GM12878 (cell line): ENCODE results near the gene PYGB.

Experiments used
- BRCA1 ChIP-seq: IDR thresholded peaks from 2 replicates; pipeline ENCODE4 v1.6.1; 2011; ENCODE audit warnings: low read depth, low read length, improper control_type of control experiment
- CREB1 ChIP-seq: IDR thresholded peaks from 2 replicates; pipeline ENCODE4 v1.6.1; 2012; ENCODE audit warnings: low read depth, mild to moderate bottlenecking, inconsistent platforms
- JUNB ChIP-seq: IDR thresholded peaks from 2 replicates; pipeline ENCODE4 v1.6.1; 2016; ENCODE audit warnings: antibody characterized with exemption, mild to moderate bottlenecking
- RAD21 ChIP-seq: IDR thresholded peaks from 2 replicates; pipeline ENCODE4 v1.6.1; 2011; ENCODE audit warnings: mild to moderate bottlenecking, low read depth, low read length, moderate library complexity; ENCODE audit not compliant: insufficient read depth
- STAT3 ChIP-seq: IDR thresholded peaks from 2 replicates; pipeline ENCODE4 v1.6.1; 2011; ENCODE audit warnings: low read depth, low read length, improper control_type of control experiment
- TF ChIP-seq, protein P1 (sequence below), 3 experiments: IDR thresholded peaks in 2 of 3; conservative IDR thresholded peaks in 1 of 3; 2 replicates each; pipeline ENCODE4 v1.5.1; 2011; ENCODE audit warnings: low read depth in 3 of 3, low read length in 3 of 3, mild to moderate bottlenecking in 3 of 3, control low read depth in 2 of 3, moderate library complexity in 2 of 3, inconsistent platforms in 1 of 3, mixed read lengths in 1 of 3; ENCODE audit not compliant: control insufficient read depth in 2 of 3, insufficient read depth in 1 of 3; ENCODE audit errors: extremely low read depth in 1 of 3
- TF ChIP-seq, protein P2 (sequence below): IDR thresholded peaks from 2 replicates; pipeline ENCODE4 v1.6.1; 2012; ENCODE audit warnings: low read length, inconsistent platforms

DNA sequence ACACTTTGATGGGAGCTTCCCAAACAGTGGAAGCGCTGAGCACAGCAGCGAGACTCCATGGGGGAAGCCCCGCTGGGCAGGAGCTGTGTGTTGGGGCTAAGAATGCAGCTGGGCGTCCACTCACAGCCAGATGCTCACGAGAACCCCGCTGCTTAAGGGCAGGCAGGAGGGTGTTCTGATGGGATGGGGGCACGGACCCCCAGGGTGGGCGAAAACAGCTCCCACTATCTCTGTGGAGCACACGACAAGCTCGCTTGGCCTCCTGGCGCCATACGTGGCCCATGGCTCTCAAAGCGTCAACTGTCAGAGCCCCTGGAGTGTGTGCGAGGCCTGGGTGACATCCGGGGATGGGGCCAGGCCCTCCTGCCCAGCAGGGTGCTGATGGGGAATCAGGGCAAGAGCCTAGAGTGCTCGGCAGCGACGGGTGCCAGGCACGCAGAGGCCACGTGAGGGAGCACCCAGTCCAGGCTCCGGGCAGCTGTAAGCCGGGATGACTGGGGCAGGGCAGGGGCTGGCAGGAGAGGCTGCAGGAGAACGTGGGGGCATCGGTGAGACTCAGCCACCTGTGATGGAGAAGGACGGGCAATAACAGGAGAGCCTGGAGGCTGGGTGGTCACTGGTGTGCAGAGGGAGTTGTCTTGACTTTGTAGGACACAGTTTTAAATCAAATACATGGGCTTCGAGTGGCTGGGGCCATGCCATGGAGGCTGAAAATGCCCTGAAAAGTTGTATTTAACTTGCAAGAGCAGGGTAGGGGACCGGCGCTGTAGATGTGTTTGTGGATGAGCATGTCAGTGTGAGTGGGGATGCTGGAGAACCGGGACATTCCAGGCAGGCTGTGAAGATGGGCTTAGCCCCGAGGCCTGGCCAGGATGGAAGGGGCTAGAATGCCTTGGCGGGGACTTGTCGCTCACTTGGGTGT is 27.3 kb downstream of the PYGB start:
- TF ChIP-seq, protein P1, sequence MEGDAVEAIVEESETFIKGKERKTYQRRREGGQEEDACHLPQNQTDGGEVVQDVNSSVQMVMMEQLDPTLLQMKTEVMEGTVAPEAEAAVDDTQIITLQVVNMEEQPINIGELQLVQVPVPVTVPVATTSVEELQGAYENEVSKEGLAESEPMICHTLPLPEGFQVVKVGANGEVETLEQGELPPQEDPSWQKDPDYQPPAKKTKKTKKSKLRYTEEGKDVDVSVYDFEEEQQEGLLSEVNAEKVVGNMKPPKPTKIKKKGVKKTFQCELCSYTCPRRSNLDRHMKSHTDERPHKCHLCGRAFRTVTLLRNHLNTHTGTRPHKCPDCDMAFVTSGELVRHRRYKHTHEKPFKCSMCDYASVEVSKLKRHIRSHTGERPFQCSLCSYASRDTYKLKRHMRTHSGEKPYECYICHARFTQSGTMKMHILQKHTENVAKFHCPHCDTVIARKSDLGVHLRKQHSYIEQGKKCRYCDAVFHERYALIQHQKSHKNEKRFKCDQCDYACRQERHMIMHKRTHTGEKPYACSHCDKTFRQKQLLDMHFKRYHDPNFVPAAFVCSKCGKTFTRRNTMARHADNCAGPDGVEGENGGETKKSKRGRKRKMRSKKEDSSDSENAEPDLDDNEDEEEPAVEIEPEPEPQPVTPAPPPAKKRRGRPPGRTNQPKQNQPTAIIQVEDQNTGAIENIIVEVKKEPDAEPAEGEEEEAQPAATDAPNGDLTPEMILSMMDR (IDR thresholded peaks at IDR 0.05 in 2 of 3, conservative IDR thresholded peaks at IDR 0.05 in 1 of 3; ENCODE audit: control insufficient read depth in 2 of 3, extremely low read depth in 1 of 3, insufficient read depth in 1 of 3, low read depth in 3 of 3, low read length in 3 of 3): no peak
- TF ChIP-seq JUNB (no peak), BRCA1 (no peak), STAT3 (no peak), RAD21 (no peak), CREB1 (no peak)
- TF ChIP-seq, protein P2, sequence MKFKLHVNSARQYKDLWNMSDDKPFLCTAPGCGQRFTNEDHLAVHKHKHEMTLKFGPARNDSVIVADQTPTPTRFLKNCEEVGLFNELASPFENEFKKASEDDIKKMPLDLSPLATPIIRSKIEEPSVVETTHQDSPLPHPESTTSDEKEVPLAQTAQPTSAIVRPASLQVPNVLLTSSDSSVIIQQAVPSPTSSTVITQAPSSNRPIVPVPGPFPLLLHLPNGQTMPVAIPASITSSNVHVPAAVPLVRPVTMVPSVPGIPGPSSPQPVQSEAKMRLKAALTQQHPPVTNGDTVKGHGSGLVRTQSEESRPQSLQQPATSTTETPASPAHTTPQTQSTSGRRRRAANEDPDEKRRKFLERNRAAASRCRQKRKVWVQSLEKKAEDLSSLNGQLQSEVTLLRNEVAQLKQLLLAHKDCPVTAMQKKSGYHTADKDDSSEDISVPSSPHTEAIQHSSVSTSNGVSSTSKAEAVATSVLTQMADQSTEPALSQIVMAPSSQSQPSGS: no peak
